HG03571 (cell line): ENCODE data around the gene PCBP3.

ENCODE experiments used
- ATAC-seq: cut with Tn5 transposase; IDR thresholded peaks from one replicate; pipeline ENCODE4 v1.9.1; 2021; ENCODE audit not compliant: unreplicated experiment

Gene PCBP3

DNA sequence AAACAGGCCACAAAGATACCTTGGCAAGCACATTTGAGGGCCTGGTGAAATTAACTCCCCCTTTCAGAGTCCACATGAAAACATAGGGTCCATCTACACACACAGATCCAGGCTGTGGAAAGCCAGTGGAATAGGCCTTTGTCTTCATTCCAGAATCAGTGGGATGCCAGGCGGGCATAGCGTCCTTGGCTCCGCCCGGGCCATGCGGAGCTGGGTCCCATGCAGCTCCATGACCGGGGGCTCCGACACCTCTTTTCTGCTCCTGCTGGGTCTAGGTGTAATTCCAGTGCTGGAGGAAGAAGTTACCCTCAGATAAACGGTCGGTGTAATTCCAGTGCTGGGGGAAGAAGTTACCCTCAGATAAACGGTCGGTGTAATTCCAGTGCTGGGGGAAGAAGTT, 274.5 kb downstream of the PCBP3 start:
- ATAC-seq: no peak

DNA sequence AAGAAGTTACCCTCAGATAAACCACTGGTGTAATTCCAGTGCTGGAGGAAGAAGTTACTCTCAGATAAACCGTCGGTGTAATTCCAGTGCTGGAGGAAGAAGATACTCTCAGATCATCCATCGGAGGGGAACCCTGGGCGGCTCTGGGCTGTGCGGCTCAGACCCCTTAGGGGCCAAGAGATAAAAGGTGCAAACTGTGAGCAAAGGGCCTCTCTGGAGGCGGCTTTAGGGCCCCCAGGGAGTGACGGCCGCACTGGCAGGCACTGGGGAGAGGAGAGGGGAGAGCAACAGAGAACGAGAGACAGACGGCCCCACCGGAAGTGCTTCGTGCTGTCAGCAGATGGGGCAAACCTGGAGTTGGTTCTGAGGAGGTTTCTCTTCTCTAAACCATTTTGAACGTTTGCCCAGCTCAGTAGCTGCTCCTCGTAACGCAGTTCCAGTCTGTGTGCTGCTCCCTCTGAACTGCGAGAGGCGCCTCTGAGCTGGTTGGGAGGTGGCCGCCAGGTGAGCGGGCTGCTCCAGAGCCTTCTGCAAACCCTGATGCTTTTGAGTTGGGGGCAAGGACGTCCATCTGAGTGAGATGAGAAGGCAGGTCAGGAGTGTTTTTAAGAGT, 275.4 kb downstream of the PCBP3 start:
- no peak for ATAC-seq

DNA sequence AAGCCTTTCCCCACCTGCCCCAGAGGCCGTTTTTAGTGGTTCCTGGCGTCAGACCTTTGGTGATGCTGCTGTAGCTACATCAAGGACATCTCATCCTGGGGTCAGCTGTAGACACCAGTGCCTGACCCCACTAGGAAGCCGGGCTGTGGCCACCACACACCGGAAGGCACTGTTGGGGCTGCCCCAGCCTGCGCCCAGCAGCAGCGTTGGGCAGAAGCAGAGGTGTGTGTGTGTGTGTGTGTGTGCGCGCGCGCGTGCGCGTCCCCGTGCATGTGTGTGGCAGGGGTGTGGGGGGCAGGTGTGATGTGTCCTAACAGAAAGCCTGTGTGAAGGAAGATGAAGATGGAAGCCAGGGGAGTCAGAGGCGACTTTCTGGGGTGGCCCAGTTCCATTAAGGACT, 276.1 kb downstream of the PCBP3 start:
- ATAC-seq: no peak

DNA sequence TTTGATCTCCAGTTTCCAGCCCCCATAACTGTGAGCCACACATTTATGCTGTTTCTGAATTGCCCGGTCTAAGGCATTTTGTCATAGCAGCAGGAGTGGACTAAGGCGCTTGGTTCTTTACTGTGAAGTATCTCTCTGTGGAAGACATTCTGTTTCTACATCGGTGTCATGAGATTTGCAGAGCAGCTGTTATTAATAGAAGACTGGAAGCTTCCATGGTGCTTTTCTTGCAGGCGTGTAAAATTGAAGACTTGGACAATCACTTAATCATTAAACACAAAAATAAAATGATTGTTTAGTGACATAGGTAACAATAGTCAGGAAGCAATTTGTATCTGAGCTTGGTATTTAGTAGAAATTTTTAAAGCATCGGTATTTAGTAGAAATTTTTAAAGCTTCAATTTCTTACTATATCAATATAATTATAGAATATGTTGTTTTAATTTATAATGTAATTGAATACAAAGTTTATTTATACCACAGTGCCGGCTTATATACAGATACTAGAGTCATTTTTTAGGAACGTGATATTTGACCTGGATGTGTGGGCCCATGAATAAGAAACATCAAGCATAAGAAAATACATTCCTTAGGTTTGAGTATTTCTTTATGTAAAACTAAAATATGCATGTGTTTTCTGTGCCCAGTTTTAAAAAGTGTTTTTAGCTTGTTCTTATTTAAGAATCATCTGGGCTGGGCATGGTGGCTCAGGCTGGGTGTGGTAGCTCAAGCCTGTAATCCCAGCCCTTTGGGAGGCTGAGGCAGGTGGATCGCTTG, 277.5 kb downstream of the PCBP3 start:
- ATAC-seq: no peak

DNA sequence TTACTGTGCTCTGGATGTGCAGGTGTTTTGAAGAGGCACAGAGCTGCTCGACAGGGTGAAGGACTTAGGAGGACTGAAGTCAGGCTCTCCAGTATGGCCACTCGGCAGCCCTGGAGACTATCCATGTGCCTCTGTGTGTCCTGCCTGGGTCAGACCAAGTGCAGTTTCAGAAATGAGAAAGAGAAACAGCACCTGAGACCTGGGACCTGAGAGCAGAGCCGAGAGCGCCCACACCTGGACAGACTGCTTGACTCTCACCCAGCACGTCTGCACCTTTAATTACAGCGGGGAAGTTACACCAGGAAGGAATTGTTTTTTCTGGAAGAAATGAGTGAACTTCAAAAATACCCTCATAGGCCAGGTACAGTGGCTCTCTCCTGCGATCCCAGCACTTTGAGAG, 278.4 kb downstream of the PCBP3 start:
- no peak for ATAC-seq

DNA sequence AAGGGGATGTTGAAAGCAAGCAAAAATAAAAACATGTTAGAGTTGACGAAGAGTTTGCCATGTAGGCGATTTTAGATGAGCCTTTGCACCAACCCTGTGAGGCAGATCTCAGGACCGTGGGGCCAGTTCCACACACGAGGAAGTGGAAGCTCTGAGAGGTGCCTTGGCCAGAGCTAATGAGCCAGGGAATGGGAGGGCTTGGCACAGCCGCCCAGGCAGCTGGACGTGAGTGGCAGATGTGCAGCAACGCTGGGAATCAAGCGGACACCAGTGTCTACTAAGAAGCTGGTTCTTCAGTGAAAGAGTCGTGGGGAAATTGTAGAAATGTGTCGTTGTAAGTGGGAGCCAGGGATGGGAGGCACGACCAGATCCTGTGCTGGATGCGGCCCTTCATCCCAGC, 279.1 kb downstream of the PCBP3 start:
- no peak for ATAC-seq

DNA sequence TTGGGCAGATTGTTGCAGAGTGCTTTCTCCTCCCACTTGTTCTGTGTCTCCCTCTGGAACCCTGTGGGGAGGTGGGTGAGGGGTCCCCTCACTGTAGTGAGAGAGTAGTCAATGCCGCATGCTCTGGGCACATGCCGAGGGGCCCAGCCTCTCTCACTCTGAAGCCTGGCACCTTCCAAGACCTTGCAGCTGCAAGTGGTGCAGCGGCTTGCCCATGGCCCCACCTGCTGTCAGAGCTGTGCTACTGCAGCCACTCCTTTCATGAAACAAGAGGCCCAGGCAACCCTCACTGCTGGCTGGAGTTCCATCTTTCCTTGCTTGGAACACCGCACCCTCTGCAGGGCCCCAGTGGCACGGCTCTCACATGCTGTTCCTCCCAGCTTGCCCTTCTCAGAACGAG, 279.6 kb downstream of the PCBP3 start:
- ATAC-seq: no peak

DNA sequence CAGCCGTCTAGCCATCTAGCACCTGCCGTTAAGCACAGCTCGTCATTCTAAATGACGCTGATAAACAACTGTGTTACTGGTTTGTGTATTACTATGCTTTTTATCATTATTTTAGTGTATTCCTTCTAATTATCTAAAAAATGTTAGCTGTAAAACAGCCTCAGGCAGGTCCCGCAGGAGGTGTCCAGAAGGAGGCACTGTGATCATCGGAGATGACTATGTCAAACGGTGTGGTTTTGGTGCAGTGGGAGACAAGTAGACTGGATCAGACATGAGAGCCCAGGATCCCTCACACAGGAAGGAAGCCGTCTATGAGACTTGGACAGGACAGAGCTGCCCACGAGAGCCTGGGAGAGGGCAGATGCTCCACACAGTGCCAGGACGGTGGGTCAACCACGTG, 282.8 kb downstream of the PCBP3 start:
- no peak for ATAC-seq

DNA sequence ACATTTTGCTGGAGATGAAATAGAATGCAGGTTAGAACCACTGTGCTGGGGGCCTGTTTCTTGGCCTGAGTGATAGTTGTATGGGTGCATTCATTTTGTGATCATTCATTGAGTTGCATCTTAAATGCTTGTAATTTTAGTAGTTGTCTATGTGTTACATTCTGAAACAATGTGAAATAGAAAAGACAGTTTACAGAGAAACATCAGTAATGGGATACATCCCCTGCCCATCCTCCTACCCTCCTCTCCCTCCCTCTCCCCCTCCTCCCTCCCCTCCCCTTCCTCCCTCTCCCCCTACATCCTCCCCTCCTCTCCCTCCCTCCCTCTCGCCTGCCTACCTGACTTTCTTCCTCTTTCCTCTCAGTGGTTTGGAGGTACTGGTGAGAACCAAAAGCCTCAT, 283.5 kb downstream of the PCBP3 start:
- ATAC-seq: no peak

DNA sequence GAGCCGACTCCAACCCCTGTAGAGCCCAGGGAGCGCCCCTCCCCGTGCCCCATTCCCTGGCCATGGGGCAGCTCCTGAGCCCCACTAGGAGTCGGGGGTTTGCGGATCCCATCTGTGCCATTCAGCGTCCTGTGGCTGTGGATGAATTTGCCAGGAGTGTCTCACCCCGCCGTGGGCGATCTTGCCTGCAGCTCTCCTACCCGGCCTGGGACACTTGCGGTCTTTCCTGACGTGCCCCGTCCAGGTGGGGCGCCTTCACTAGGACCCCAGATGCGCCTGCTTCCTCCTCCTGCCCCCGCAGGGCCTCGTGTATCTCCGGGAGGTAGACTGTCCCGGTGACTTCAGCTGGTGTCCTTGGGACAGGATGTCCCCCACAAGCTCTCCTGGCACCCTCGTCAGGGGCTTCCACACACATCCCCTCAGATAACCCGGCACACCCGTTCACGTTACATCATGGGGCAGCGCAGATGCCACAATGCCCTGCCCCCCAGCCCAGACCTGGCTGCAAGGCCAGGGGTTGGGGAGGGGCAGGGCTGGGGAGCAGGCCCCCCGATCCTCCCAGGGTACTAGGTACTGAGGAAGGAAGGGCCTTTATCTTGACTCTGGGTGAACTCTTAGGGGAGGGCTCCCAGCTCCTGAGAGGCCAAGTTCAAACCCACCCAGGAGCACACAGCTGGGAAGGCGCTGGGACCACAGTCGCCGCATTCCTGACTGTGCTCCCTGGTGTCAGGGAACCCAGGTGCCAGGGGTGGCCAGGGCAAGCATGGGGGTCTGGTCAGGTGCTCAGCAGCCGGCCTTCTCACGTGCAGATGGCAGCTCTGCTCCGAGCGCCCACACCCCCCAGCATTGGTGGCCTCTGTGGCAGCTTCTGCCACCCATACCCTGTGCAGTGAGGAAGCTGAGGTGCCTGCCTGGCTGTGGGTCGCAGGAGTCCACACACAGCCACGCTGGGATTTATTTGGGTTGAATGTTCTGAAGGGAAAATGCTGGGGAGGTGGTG, 284.6 kb downstream of the PCBP3 start:
- ATAC-seq: no peak

DNA sequence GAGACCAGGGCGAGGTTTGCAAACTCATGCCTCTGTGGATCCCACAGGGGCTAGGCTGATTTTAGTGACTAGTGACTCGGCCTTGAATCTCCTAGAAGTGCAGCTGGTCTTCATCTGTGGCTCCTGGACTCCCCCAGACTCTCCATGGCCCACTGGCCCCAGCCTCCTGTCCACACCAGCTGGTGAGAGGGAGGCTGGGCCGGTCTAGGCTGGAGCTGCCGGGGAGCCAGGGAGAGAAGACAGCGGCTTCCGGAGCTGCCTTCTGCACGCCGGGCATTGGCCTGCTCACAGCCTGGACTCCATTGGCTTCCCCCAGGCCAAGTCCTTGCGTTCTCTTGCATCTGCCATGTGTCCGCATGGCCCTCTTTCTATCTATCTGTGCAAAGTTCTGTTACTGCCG, 285.9 kb downstream of the PCBP3 start:
- no peak for ATAC-seq

DNA sequence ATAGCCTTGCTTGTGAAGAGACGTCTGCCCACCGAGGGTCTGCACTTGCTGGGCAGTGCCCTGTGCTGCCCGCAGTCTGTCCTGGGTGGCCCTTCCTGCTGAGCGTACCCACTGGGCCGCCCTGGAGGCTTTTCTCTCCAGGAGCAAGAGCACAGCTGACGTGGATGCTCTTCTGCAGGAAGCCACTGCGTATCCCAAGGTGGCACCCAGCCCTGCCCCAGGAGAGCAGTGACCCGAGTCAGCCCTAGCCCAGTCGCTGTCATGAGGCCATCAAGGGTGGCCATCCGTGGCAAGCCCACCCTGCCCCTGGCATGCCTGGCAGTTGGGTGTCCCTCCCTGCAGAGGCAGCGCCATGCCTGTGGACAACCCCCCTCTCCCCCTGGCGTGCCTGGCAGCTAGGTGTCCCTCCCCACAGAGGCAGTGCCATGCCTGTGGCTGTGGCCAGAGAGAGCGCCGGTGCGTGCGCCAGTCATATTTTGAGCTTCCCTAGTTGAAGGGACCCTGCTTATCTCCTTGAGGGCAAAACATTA, 286.8 kb downstream of the PCBP3 start:
- ATAC-seq: no peak

DNA sequence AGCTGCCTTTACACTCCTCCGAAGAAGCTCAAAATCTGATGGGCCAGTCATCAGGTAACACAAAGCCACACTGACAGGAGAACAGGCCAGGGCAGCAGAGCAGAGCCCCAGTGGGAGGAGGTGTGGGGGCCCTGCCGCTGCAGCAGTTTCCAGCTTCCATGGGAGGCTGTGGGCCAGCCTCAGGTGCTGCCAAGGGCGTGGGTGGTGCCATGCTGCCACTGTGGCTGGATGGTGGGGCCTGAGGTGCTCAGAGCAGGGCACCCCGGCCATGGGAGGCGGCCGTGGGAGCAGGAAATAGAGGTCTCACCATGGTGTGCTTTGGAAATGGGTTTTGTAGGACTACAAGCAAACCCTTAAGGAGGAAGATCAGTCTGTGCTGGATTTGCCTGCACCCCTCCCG, 287.3 kb downstream of the PCBP3 start:
- no peak for ATAC-seq

DNA sequence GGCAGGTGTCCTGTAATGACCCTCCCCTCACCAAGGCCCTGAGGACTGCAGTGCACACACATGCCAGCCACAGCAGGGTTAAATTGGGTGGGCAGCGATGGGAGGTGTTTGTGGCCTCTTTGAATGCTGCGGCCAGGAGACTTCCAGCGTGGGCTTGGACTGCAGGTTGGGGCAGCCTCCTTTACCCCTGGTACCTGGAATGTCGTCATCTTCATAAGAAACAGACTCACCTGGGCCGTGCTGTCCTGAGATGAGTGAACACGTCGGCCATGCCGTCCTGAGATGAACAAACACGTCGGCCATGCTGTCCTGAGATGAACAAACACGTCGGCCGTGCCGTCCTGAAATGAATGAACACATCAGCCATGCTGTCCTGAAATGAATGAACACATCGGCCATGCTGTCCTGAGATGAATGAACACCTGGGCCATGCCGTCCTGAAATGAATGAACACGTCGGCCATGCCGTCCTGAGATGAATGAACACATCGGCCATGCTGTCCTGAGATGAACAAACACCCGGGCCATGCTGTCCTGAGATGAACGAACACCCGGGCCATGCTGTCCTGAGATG, 288.0 kb downstream of the PCBP3 start:
- ATAC-seq: no peak

DNA sequence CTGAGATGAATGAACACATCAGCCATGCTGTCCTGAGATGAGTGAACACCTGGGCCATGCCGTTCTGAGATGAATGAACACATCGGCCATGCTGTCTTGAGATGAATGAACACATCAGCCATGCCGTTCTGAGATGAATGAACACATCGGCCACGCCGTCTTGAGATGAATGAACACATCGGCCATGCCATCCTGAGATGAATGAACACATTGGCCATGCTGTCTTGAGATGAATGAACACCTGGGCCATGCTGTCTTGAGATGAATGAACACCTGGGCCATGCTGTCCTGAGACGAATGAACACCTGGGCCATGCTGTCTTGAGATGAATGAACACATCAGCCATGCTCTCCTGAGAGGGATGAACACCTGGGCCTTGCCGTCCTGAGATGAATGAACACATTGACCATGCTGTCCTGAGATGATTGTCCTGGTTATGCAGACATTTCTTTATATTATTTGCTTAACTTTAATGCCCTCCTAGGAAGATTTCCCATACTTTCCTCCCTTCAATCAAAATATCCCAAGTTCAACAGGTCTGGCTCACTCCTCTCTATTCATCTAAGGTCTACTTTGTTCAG, 289.5 kb downstream of the PCBP3 start:
- ATAC-seq: no peak

DNA sequence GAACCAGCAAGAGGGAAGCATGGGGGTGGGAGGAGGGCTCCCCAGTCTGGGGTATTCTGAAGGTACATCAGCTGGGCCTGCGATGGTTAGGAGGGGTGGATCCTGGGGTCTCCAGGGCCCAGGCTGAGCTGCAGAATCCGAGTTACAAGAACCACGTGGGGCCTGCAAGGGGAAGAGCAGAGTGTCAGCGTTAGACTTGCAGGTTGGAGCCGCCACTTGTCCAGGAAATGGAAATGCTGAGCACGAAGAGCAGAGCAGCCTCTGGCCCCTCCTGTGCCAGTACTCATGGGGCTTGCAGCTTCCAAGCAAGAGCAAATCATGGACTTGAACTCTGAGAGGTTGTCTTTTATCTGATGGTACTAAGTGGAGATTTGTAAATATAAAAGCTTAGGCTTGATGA, 290.6 kb downstream of the PCBP3 start:
- no peak for ATAC-seq

DNA sequence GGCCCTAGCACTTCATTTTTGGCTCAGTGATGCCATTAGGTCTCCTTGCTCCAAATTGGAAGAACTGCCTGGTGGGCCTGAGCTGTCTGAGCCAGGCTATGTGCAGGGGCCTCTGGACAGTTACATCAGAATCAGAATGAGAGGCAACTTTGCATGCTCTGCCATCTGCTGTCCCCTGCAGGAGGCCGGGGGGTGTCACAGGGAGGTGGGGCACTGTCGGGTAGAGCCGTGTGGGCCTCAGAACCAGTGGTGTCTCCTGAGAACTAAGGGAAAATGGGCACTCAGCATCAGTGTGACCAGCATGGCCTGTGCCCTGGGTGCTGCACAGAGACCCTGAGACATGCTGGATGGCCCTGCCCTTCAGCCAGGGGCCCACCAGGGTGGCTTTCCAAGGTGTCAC, 291.0 kb downstream of the PCBP3 start:
- ATAC-seq: no peak

DNA sequence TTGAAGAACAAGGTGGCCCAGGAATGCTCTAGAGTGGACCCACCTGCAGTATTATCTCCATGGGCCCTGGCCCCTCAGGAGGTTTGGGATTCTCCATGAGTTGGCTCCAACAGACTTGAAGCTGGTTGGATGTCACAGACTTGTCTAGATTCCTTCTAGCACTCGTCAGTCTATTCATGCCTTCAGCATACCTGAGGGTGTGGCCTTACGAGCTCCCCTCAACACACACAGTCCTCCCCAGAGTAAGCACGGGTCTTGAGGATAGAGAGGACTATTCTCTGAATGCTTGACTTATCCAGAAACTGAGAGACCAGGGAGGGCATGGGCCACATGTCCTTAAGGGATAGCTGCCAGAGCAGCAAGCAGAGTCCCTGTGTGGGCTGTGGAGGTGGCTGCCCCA, 292.1 kb downstream of the PCBP3 start:
- ATAC-seq: no peak

DNA sequence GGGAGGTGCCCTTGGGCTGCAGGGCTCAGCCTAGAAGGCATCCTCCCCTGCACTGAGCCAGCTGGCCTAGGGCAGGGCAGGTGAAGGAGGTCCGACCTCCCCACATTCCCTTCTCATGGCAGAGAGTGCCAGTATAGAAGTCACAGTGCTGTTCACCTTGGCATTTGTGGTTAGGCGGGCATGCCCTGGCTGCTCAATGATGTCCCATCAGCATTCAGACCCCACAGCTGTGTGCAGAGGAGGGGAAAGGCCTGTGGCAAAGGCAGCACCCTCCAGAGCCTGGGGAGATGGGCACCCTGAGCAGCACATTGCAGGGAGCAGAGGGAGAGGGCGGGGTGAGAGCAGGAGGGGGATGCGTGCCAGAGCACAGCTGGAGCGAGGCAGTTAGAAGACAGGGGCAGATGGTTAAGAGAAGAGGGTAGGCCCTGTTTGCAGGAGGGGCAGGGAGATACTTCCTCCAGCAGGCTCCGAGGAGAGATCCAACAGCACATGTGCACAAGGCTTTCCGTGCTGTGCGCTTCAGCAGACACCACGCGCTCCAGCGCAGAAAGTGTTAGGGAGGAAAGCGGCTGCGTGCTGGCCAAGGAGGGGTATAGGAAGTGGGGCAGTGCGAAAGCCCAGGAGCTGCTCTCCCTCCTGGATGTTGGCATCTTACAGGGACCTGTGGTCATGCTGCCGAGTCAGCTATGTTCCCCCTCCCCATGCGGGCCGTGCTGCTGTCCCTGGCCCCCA, 294.4 kb downstream of the PCBP3 start:
- ATAC-seq: no peak

DNA sequence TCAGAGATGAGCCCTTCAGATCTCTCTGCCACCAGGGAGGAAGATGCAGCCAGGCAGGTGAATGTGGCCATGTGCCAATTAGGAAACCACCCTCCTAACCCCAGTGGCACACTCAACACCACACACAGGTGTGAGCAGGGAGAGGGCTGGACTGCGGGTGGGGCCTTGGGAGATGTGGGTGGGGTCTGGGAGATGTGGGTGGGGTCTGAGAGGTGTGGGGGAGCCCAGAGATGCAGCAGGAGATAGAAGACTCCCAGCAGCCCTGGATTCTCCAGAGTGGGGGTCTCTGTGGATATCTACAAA, 294.9 kb downstream of the PCBP3 start:
- no peak for ATAC-seq
